Gastrocnemius medialis (tissue), 4 donors: ENCODE results near the gene PCAT7.
"Not testable (repeated sequence)": the region's sequence is repeated elsewhere in the genome, so short reads cannot be mapped to it uniquely, and the experiment has no call there.

Source experiments
- POLR2A ChIP-seq, 2 donors: fragments of 450-650 bp; IDR thresholded peaks; one replicate each; pipeline ENCODE4 v1.6.1; 2017; ENCODE audit warnings: antibody characterized with exemption in 2 of 2, mild to moderate bottlenecking in 2 of 2, moderate library complexity in 2 of 2
- TF ChIP-seq, protein P1 (sequence below), 5 experiments: fragments of 450-650 bp in 3 of 5; fragments of 200-600 bp in 2 of 5; sonication (generic) in 2 of 5; IDR thresholded peaks in 4 of 5; conservative IDR thresholded peaks in 1 of 5; 1 replicate in 4 of 5; 2 replicates in 1 of 5; pipeline ENCODE4 v1.5.1; 2016 to 2019; ENCODE audit warnings: antibody characterized with exemption in 5 of 5, mild to moderate bottlenecking in 3 of 5, moderate library complexity in 3 of 5

DNA sequence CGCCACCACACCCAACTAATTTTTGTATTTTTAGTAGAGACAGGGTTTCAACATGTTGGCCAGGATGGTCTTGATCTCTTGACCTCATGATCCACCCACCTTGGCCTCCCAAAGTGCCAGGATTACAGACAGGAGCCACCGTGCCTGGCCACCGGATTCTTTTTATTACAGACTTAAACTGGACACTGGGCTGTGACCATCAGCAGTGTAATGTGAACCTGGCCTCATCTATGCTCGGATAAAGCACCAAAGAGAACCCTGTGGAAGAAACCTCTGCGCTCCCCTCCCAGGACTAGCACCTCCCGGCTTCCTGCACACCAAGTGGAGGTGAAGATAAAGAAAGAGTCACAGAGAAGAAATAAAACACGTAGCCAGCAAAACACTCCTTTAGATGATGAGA, 37.8 kb downstream of the PCAT7 start:
- TF ChIP-seq, protein P1, sequence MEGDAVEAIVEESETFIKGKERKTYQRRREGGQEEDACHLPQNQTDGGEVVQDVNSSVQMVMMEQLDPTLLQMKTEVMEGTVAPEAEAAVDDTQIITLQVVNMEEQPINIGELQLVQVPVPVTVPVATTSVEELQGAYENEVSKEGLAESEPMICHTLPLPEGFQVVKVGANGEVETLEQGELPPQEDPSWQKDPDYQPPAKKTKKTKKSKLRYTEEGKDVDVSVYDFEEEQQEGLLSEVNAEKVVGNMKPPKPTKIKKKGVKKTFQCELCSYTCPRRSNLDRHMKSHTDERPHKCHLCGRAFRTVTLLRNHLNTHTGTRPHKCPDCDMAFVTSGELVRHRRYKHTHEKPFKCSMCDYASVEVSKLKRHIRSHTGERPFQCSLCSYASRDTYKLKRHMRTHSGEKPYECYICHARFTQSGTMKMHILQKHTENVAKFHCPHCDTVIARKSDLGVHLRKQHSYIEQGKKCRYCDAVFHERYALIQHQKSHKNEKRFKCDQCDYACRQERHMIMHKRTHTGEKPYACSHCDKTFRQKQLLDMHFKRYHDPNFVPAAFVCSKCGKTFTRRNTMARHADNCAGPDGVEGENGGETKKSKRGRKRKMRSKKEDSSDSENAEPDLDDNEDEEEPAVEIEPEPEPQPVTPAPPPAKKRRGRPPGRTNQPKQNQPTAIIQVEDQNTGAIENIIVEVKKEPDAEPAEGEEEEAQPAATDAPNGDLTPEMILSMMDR (IDR thresholded peaks at IDR 0.05 in 4 of 5, conservative IDR thresholded peaks at IDR 0.05 in 1 of 5): not testable (repeated sequence)
- not testable (repeated sequence) for TF ChIP-seq POLR2A (IDR thresholded peaks at IDR 0.05)
